Liver (tissue), 9 donors: Measurements from ENCODE around the gene ACTR1B. TPM values are rescaled to one million over a fixed set of nuclear protein-coding genes. Genes with fewer than 3 reads are reported as not detected.

ENCODE experiments used
- DNase-seq: peaks from one replicate; pipeline ENCODE4 v3.0.0-alpha.2; 2017; ENCODE audit warnings: low spot score
- H3K27ac ChIP-seq, 2 donors: one replicate each; pipeline ENCODE4 v1.7.0; 2013; ENCODE audit warnings: inconsistent platforms in 2 of 2, low read length in 2 of 2, control low read depth in 1 of 2, low read depth in 1 of 2, mild to moderate bottlenecking in 1 of 2
- H3K27me3 ChIP-seq, 4 donors: one replicate each; pipeline versions ENCODE4 v1.6.1 to v1.7.0; 2013; ENCODE audit warnings: low read length in 3 of 4, inconsistent platforms in 1 of 4, mild to moderate bottlenecking in 1 of 4, moderate library complexity in 1 of 4; ENCODE audit not compliant: control insufficient read depth in 4 of 4, insufficient read depth in 4 of 4
- H3K36me3 ChIP-seq, 4 donors: one replicate each; pipeline versions ENCODE4 v1.6.1 to v1.7.0; 2013; ENCODE audit warnings: low read length in 3 of 4, mild to moderate bottlenecking in 3 of 4, low read depth in 1 of 4, moderate library complexity in 1 of 4; ENCODE audit not compliant: control insufficient read depth in 4 of 4, insufficient read depth in 3 of 4
- H3K4me1 ChIP-seq, 4 donors: one replicate each; pipeline versions ENCODE4 v1.6.1 to v1.7.0; 2013; ENCODE audit warnings: low read length in 3 of 4, mild to moderate bottlenecking in 3 of 4, moderate library complexity in 1 of 4; ENCODE audit not compliant: control insufficient read depth in 4 of 4, insufficient read depth in 4 of 4
- H3K4me3 ChIP-seq, 3 donors: one replicate each; pipeline versions ENCODE4 v1.6.1 to v1.7.0; 2013; ENCODE audit warnings: low read length in 3 of 3, control low read depth in 1 of 3, low read depth in 1 of 3, mild to moderate bottlenecking in 1 of 3
- H3K9ac ChIP-seq, 2 donors: one replicate each; pipeline ENCODE4 v1.7.0; 2013; ENCODE audit warnings: low read length in 2 of 2, mild to moderate bottlenecking in 2 of 2, moderate library complexity in 2 of 2, control low read depth in 1 of 2, low read depth in 1 of 2
- H3K9me3 ChIP-seq, 4 donors: one replicate each; pipeline versions ENCODE4 v1.6.1 to v1.7.0; 2013; ENCODE audit warnings: low read length in 3 of 4; ENCODE audit not compliant: control insufficient read depth in 4 of 4
- CTCF ChIP-seq: fragments of 150-350 bp; IDR thresholded peaks from 2 replicates; pipeline ENCODE4 v1.5.1; 2017; ENCODE audit warnings: improper control_type of control experiment, low read depth, low read length; ENCODE audit not compliant: missing input control
- EGR1 ChIP-seq, 2 donors: IDR thresholded peaks; 2 replicates each; pipeline ENCODE4 v1.6.1; 2016 to 2018; ENCODE audit warnings: antibody characterized with exemption in 2 of 2, low read depth in 2 of 2
- FOXA2 ChIP-seq: IDR thresholded peaks from 2 replicates; pipeline ENCODE4 v1.6.1; 2016; ENCODE audit warnings: antibody characterized with exemption
- HNF4A ChIP-seq, 2 donors: conservative IDR thresholded peaks; 2 replicates each; pipeline ENCODE4 v1.6.1; 2016; ENCODE audit warnings: antibody characterized with exemption in 2 of 2, mild to moderate bottlenecking in 2 of 2
- HNF4G ChIP-seq: IDR thresholded peaks from 2 replicates; pipeline ENCODE4 v1.6.1; 2016; ENCODE audit warnings: antibody characterized with exemption
- JUND ChIP-seq, 2 donors: IDR thresholded peaks; 2 replicates each; pipeline ENCODE4 v1.6.1; 2016; ENCODE audit warnings: antibody characterized with exemption in 2 of 2
- NR2F2 ChIP-seq: IDR thresholded peaks from 2 replicates; pipeline ENCODE4 v1.6.1; 2016; ENCODE audit warnings: antibody characterized with exemption
- RAD21 ChIP-seq, 2 donors: IDR thresholded peaks; 2 replicates each; pipeline ENCODE4 v1.6.1; 2016; ENCODE audit warnings: antibody characterized with exemption in 2 of 2, mild to moderate bottlenecking in 2 of 2
- REST ChIP-seq: IDR thresholded peaks from 2 replicates; pipeline ENCODE4 v1.6.1; 2016; ENCODE audit warnings: antibody characterized with exemption, mild to moderate bottlenecking
- RXRA ChIP-seq, 2 donors: IDR thresholded peaks; 2 replicates each; pipeline ENCODE4 v1.6.1; 2017 to 2018; ENCODE audit warnings: antibody characterized with exemption in 2 of 2, mild to moderate bottlenecking in 1 of 2
- SP1 ChIP-seq: IDR thresholded peaks from 2 replicates; pipeline ENCODE4 v1.6.1; 2018; ENCODE audit warnings: antibody characterized with exemption, mild to moderate bottlenecking
- TAF1 ChIP-seq: conservative IDR thresholded peaks from 2 replicates; pipeline ENCODE4 v1.6.1; 2016; ENCODE audit warnings: antibody characterized with exemption, mild to moderate bottlenecking
- whole genome bisulfite sequencing: extraction: QIAGEN DNeasy Blood & Tissue Kit; methylation state at CpG from one replicate; pipeline ENCODE4 v1.1.7; 2013; 5-methylcytosine and 5-hydroxymethylcytosine counted together
- polyA plus RNA-seq, 2 donors: library from polyadenylated mRNA; stranded (reverse) in 1 of 2; unstranded in 1 of 2; fragments of 200-250 nt in 1 of 2; fragments of >200 nt in 1 of 2; fragmentation: Nextera tagmentation in 1 of 2; extraction: Ambion mirVana in 1 of 2; gene quantifications; one replicate each; pipeline versions ENCODE4 v1.2.1 to v1.2.3, GENCODE V29; 2013 to 2015
- total RNA-seq, 2 donors: library from RNA; depleted of rRNA; stranded (reverse); fragments of >200 nt; gene quantifications; one replicate each; pipeline ENCODE4 v1.2.3, GENCODE V29; 2014
- TF ChIP-seq, protein P1 (sequence below): IDR thresholded peaks from 2 replicates; pipeline ENCODE4 v1.6.1; 2016; ENCODE audit warnings: antibody characterized with exemption
- TF ChIP-seq, protein P2 (sequence below): IDR thresholded peaks from 2 replicates; pipeline ENCODE4 v1.6.1; 2016; ENCODE audit warnings: antibody characterized with exemption
- TF ChIP-seq, protein P3 (sequence below): IDR thresholded peaks from 2 replicates; pipeline ENCODE4 v1.6.1; 2016; ENCODE audit warnings: antibody characterized with exemption
- donor health status: healthy.
- donor health status: healthy.
- donor health status: healthy.
- donor health status: healthy.
- donor health status: healthy.

Gene ACTR1B
- total and polyA plus RNA-seq, 4 donors: 15.3 to 35.8 (median 28.8) TPM

DNA sequence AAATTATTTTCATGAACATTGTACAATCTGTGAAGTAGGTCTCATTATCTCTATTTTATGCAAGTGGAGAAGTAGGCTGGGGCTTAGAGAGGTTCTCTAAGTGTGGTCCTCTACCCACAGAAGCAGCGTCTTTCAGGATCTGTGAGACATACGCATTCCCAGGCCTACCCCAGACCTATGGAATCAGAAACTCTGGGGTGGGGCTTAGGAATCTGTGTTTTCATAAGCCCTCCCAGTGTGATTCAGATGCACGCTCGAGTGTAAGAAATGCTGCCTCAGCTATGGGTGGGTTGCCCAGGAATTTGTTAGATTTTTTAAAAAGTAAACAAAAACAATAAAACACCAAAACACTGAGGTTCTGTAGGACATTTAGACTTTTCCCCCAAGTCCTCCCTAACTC lies 34.7 kb upstream of the ACTR1B start:
- no peaks in the 10 kb centered on the region for H3K27me3 ChIP-seq
- peaks cover 0 to 5% (median 0%) of the 10 kb centered on the region in 4 donors for H3K4me1 ChIP-seq
- no peak overlapping the region for H3K4me3 ChIP-seq
- no peak overlapping the region for H3K9ac ChIP-seq
- no peak for DNase-seq
- TF ChIP-seq, protein P1, sequence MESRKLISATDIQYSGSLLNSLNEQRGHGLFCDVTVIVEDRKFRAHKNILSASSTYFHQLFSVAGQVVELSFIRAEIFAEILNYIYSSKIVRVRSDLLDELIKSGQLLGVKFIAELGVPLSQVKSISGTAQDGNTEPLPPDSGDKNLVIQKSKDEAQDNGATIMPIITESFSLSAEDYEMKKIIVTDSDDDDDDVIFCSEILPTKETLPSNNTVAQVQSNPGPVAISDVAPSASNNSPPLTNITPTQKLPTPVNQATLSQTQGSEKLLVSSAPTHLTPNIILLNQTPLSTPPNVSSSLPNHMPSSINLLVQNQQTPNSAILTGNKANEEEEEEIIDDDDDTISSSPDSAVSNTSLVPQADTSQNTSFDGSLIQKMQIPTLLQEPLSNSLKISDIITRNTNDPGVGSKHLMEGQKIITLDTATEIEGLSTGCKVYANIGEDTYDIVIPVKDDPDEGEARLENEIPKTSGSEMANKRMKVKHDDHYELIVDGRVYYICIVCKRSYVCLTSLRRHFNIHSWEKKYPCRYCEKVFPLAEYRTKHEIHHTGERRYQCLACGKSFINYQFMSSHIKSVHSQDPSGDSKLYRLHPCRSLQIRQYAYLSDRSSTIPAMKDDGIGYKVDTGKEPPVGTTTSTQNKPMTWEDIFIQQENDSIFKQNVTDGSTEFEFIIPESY: no peak
- TF ChIP-seq RAD21 (IDR thresholded peaks at IDR 0.05): no peak
- no peak for TF ChIP-seq TAF1
- TF ChIP-seq EGR1 (IDR thresholded peaks at IDR 0.05; ENCODE audit: low read depth in 2 of 2): no peak
- TF ChIP-seq FOXA2: no peak
- no peak for TF ChIP-seq HNF4A (conservative IDR thresholded peaks at IDR 0.05)
- no peak for TF ChIP-seq JUND (IDR thresholded peaks at IDR 0.05)
- TF ChIP-seq, protein P2, sequence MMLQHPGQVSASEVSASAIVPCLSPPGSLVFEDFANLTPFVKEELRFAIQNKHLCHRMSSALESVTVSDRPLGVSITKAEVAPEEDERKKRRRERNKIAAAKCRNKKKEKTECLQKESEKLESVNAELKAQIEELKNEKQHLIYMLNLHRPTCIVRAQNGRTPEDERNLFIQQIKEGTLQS: no peak
- TF ChIP-seq CTCF: no peak
- TF ChIP-seq SP1: no peak
- TF ChIP-seq RXRA (IDR thresholded peaks at IDR 0.05): no peak
- no peak for TF ChIP-seq NR2F2
- TF ChIP-seq REST: no peak
- TF ChIP-seq, protein P3, sequence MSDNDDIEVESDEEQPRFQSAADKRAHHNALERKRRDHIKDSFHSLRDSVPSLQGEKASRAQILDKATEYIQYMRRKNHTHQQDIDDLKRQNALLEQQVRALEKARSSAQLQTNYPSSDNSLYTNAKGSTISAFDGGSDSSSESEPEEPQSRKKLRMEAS: no peak
- TF ChIP-seq HNF4G: no peak
- no peak overlapping the region for H3K27ac ChIP-seq
- H3K9me3 ChIP-seq: no peaks in the 10 kb centered on the region
- 89% methylated on average over 4 of the region's 4 CpGs for WGBS
- H3K36me3 ChIP-seq: no peaks in the 10 kb centered on the region
